DOHH2 (cell line): Measurements from ENCODE around the gene EPHB4.
A peak's percentile ranks its signal among the peaks of the same experiment; 100 is the strongest.

Experiments
- EZH2phosphoT487 ChIP-seq: fragments of 200-600 bp; sonication (generic); IDR thresholded peaks from 2 replicates; pipeline ENCODE4 v1.6.1; 2017; ENCODE audit warnings: borderline replicate concordance, mild to moderate bottlenecking, antibody characterized with exemption, low read length, moderate library complexity, mixed read lengths
- TF ChIP-seq, protein P1 (sequence below): fragments of 200-600 bp; sonication (generic); IDR thresholded peaks from one replicate; pipeline ENCODE4 v1.5.1; 2014; ENCODE audit warnings: antibody characterized with exemption, mild to moderate bottlenecking, low read depth, low read length; ENCODE audit not compliant: poor library complexity, severe bottlenecking

DNA sequence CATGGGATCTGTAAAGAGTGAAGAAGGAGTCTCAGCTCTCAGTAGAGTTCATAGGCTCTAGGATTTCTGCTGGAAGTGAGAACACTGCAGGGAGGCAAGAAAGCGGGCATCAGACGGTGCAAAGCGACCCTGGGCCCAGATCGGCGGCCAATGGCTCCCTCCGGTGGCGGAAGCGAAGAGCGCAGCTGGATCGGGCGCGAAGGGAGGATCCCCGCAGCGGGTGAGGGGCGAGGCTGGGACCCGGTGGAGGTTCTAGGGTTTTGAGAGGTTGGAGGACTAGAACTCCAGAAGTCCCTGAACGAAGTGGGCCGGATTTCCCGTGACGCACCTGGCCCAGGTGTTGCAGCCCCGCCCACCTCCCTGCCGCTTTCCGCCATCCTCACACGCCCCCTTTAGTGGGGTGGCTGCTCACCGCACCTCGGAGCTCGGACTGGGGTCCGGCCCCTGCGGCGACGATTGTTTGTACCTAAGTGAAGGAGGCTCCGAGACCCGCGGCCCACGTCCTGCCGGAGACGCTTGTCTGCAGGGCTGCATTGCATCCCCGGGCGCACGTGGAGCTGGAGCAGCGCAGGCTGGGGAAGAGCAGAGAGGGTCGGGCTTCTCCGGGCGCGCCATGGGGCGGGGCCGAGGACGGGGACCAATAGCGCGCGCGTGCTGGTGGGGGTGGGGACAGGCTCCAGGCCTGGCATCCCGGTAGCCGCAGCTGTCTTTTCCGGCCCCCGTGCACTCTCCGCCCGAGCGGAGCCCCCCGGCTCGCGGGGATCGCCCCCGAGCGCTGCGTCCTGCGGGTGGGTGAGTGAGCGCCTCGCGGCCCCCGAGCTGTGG is 24.9 kb upstream of the EPHB4 start, which contains the start of gene SLC12A9:
- no peak for TF ChIP-seq EZH2phosphoT487
- TF ChIP-seq, protein P1, sequence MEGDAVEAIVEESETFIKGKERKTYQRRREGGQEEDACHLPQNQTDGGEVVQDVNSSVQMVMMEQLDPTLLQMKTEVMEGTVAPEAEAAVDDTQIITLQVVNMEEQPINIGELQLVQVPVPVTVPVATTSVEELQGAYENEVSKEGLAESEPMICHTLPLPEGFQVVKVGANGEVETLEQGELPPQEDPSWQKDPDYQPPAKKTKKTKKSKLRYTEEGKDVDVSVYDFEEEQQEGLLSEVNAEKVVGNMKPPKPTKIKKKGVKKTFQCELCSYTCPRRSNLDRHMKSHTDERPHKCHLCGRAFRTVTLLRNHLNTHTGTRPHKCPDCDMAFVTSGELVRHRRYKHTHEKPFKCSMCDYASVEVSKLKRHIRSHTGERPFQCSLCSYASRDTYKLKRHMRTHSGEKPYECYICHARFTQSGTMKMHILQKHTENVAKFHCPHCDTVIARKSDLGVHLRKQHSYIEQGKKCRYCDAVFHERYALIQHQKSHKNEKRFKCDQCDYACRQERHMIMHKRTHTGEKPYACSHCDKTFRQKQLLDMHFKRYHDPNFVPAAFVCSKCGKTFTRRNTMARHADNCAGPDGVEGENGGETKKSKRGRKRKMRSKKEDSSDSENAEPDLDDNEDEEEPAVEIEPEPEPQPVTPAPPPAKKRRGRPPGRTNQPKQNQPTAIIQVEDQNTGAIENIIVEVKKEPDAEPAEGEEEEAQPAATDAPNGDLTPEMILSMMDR, result peak; percentile 100
